BJ (cell line): ENCODE data around the gene RBM15. TPM values are rescaled to one million over a fixed set of nuclear protein-coding genes. Genes with fewer than 3 reads are reported as not detected.

Source experiments
- CTCF ChIA-PET: fragments of 350-600 bp; formaldehyde crosslinking; extraction: SDS; loops from one replicate; lab custom pipeline; 2021; ENCODE audit warnings: antibody characterized with exemption, inconsistent platforms; lab: Yijun Ruan, JAX
- POLR2A ChIA-PET: fragments of 300-600 bp; sonication (Branson Sonifier 250); formaldehyde crosslinking; extraction: SDS; loops from one replicate; lab custom pipeline; 2021; ENCODE audit warnings: antibody characterized with exemption; lab: Charles Lee
- DNase-seq: peaks from one replicate; pipeline ENCODE4 v3.0.0-alpha.2; 2011; ENCODE audit warnings: low read depth
- H3K27me3 ChIP-seq: 2 replicates; pipeline ENCODE4 v1.6.0; 2011; ENCODE audit warnings: low read length; ENCODE audit not compliant: control insufficient read depth, insufficient read depth
- H3K36me3 ChIP-seq: 2 replicates; pipeline ENCODE4 v1.5.1; 2011; ENCODE audit warnings: low read length; ENCODE audit not compliant: control insufficient read depth, insufficient read depth
- H3K4me3 ChIP-seq: 2 replicates; pipeline ENCODE4 v1.5.1; 2011; ENCODE audit warnings: low read depth, mild to moderate bottlenecking, control low read depth, low read length
- polyA plus RNA-seq: library from polyadenylated mRNA; depleted of rRNA; stranded (reverse); fragments of >200 nt; gene quantifications from 2 replicates; pipeline ENCODE4 v1.2.3, GENCODE V29; 2011
- TF ChIP-seq, protein P1 (sequence below): IDR thresholded peaks from 2 replicates; pipeline ENCODE4 v1.5.1; 2011; ENCODE audit warnings: low read depth, mild to moderate bottlenecking, control low read depth, inconsistent platforms, low read length, moderate library complexity; ENCODE audit not compliant: insufficient read depth

Gene RBM15
- polyA plus RNA-seq, 1 experiment, result 10.2 TPM

DNA sequence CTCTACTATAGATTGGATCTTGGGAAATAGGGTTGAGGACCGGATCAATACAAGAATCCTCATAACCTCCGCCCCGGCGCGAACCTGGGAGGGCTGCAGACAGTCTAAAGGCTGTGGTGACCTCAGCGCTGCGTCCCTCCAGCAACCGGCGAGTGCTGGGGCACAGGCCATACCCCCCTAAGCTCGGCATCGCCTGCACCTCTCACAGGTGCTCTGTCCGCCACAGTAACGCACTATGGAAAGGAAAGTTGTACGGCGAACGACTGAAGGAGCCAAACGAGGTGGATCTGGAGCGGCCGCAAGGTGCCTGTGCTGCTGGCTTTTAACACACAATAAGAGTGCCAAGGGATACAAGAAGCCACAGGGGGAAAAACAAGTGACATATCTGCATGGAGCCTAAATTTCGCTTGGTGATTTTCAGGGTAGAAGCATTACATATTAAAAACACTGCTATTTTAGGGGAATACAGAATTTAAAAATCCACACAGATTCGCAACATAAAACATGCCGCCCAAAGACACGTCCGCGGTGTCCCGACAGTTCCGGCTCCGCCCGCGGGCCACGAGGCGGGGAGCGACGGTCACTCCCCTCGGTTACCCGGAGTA lies 1.4 kb upstream of the RBM15 start:
- H3K27me3 ChIP-seq, result no peaks in the 10 kb centered on the region
- H3K4me3 ChIP-seq, result peak overlapping the region; percentile 70
- DNase-seq, result no peak
- H3K36me3 ChIP-seq, result peaks cover 6% of the 10 kb centered on the region; the same call in 1 of the 2 replicates
- TF ChIP-seq, protein P1, sequence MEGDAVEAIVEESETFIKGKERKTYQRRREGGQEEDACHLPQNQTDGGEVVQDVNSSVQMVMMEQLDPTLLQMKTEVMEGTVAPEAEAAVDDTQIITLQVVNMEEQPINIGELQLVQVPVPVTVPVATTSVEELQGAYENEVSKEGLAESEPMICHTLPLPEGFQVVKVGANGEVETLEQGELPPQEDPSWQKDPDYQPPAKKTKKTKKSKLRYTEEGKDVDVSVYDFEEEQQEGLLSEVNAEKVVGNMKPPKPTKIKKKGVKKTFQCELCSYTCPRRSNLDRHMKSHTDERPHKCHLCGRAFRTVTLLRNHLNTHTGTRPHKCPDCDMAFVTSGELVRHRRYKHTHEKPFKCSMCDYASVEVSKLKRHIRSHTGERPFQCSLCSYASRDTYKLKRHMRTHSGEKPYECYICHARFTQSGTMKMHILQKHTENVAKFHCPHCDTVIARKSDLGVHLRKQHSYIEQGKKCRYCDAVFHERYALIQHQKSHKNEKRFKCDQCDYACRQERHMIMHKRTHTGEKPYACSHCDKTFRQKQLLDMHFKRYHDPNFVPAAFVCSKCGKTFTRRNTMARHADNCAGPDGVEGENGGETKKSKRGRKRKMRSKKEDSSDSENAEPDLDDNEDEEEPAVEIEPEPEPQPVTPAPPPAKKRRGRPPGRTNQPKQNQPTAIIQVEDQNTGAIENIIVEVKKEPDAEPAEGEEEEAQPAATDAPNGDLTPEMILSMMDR, result no peak
- ChIA-PET POLR2A (no interaction called here), CTCF (interaction anchor here (0.7 to 9.6 kb wide), 19 partner anchors 10 to 158 kb away, joined by 3 to 77 read pairs (median 6); partner anchors contain the start of gene KCNC4)

DNA sequence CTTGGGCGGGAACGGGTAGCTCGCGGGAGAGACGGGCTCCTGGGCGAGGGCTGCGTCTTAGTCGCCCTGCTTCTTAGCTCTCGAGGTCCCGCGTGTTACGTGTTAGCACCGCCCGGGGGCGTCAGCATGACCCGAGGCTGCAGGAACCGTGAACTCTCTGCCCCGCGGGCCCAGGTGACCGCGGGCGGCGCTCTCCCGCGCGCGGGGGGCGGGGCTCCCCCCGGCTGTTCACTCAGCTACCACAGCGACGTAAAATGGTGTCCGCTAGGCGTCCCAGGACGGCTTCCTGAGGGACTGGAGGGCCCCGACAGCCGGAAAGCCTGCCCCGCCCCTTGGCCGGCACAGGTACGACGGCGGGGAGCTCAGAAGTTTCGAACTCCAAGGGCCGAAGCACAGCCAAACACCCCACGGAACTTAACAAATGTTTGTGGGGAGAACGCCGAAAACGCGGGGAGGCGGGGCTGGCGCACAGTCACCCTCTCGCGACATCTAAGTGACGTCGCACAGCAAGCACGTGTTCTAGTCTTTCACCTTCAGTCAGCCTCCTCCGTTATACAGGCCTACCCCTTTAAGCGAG lies 780 bp upstream of the RBM15 start:
- Histone ChIP-seq H3K27me3 (no peaks in the 10 kb centered on the region), H3K4me3 (peak overlapping the region; percentile 70), H3K36me3 (peaks cover 6% of the 10 kb centered on the region; the same call in 1 of the 2 replicates)
- ChIA-PET POLR2A (interaction anchor here (0.8 to 1.2 kb wide), 2 partner anchors 129 to 165 kb away, joined by 3 read pairs; partner anchors contain the start of gene KCNC4), CTCF (interaction anchor here (0.7 to 9.6 kb wide), 26 partner anchors 9 to 283 kb away, joined by 3 to 77 read pairs (median 5); partner anchors contain the start of gene KCNC4)
- TF ChIP-seq, protein P1, result peak; percentile 59
- DNase-seq, result no peak

DNA sequence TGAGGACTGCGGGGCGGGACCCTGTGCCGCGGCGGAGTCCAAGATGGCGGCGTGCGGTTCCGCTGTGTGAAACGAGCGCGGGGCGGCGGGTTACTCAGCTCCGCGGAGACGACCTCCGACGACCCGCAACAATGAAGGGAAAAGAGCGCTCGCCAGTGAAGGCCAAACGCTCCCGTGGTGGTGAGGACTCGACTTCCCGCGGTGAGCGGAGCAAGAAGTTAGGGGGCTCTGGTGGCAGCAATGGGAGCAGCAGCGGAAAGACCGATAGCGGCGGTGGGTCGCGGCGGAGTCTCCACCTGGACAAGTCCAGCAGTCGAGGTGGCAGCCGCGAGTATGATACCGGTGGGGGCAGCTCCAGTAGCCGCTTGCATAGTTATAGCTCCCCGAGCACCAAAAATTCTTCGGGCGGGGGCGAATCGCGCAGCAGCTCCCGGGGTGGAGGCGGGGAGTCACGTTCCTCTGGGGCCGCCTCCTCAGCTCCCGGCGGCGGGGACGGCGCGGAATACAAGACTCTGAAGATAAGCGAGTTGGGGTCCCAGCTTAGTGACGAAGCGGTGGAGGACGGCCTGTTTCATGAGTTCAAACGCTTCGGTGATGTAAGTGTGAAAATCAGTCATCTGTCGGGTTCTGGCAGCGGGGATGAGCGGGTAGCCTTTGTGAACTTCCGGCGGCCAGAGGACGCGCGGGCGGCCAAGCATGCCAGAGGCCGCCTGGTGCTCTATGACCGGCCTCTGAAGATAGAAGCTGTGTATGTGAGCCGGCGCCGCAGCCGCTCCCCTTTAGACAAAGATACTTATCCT lies 430 bp downstream of the RBM15 start:
- peak overlapping the region; percentile 96 for H3K4me3 ChIP-seq

DNA sequence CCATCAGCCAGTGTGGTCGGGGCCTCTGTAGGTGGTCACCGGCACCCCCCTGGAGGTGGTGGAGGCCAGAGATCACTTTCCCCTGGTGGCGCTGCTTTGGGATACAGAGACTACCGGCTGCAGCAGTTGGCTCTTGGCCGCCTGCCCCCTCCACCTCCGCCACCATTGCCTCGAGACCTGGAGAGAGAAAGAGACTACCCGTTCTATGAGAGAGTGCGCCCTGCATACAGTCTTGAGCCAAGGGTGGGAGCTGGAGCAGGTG lies 961 bp downstream of the RBM15 start:
- Histone ChIP-seq H3K27me3 (no peaks in the 10 kb centered on the region), H3K4me3 (peak overlapping the region; percentile 96), H3K36me3 (peaks cover 6% of the 10 kb centered on the region; the same call in 1 of the 2 replicates)
- no peak for DNase-seq
- CTCF ChIA-PET, result interaction anchor here (1.2 to 9.6 kb wide), 5 partner anchors 10 to 131 kb away, joined by 3 to 77 read pairs (median 13); partner anchors contain the start of gene KCNC4
- POLR2A ChIA-PET, result no interaction called here
- TF ChIP-seq, protein P1, result peak; percentile 15; the same call in 1 of the 2 replicates

More for the DNA sequence above, 430 bp downstream of the RBM15 start:
- ChIA-PET CTCF (interaction anchor here (0.9 to 9.6 kb wide), 19 partner anchors 10 to 284 kb away, joined by 3 to 77 read pairs (median 5); partner anchors contain the start of gene KCNC4), POLR2A (interaction anchor here (0.5 to 1.2 kb wide), 5 partner anchors 10 to 166 kb away, joined by 3 to 21 read pairs (median 3); partner anchors contain the start of gene KCNC4)
- TF ChIP-seq, protein P1, result peak; percentile 77
- Histone ChIP-seq H3K36me3 (peaks cover 6% of the 10 kb centered on the region; the same call in 1 of the 2 replicates), H3K27me3 (no peaks in the 10 kb centered on the region)
- no peak for DNase-seq
